ENCODE measurements around the gene SMYD3. TPM values are rescaled to one million over a fixed set of nuclear protein-coding genes. Genes with fewer than 3 reads are reported as not detected.

SMYD3 gene
- total and polyA plus RNA-seq, 5 donors, result 6.8 to 11.6 (median 9.9) TPM

- Histone ChIP-seq H3K4me3 (ENCODE audit: low read length) (no peak overlapping the region), H3K27ac (ENCODE audit: low read length) (no peak overlapping the region), H3K9me3 (ENCODE audit: control insufficient read depth, low read length) (no peaks in the 10 kb centered on the region), H3K4me1 (ENCODE audit: control insufficient read depth, insufficient read depth, low read length) (no peaks in the 10 kb centered on the region), H3K27me3 (ENCODE audit: control insufficient read depth, insufficient read depth) (no peaks in the 10 kb centered on the region)
- 46% methylated on average over 7 of the region's 7 CpGs for WGBS
- ATAC-seq (no peak), DNase-seq (no peak)
- intact Hi-C loops (cut with DNase I), result no loop called here
Measured at GRCh38 chr1:246283771-246284410, 223.2 kb downstream of the SMYD3 start.

- H3K4me3 ChIP-seq (ENCODE audit: low read length), result no peak overlapping the region
- no peak for ATAC-seq
- intact Hi-C loops (cut with DNase I), result no loop called here
- no peak overlapping the region for H3K27ac ChIP-seq (ENCODE audit: low read length)
- no peaks in the 10 kb centered on the region for H3K9me3 ChIP-seq (ENCODE audit: control insufficient read depth, low read length)
- DNase-seq, result no peak
- no peaks in the 10 kb centered on the region for H3K4me1 ChIP-seq (ENCODE audit: control insufficient read depth, insufficient read depth, low read length)
- WGBS, result 79% methylated on average over 1 of the region's 1 CpG
- H3K27me3 ChIP-seq (ENCODE audit: control insufficient read depth, insufficient read depth), result no peaks in the 10 kb centered on the region
Measured at GRCh38 chr1:246281639-246282038, 225.4 kb downstream of the SMYD3 start.

GRCh38 chr1:246281195-246281594 is 225.9 kb downstream of the SMYD3 start:
- no peaks in the 10 kb centered on the region for H3K27me3 ChIP-seq (ENCODE audit: control insufficient read depth, insufficient read depth)
- no peaks in the 10 kb centered on the region for H3K9me3 ChIP-seq (ENCODE audit: control insufficient read depth, low read length)
- no peak overlapping the region for H3K27ac ChIP-seq (ENCODE audit: low read length)
- no peak for DNase-seq
- 90% methylated on average over 4 of the region's 4 CpGs for WGBS
- H3K4me3 ChIP-seq (ENCODE audit: low read length), result no peak overlapping the region
- no peak for ATAC-seq
- intact Hi-C loops (cut with DNase I), result no loop called here
- no peaks in the 10 kb centered on the region for H3K4me1 ChIP-seq (ENCODE audit: control insufficient read depth, insufficient read depth, low read length)

GRCh38 chr1:246280551-246280950 is 226.5 kb downstream of the SMYD3 start:
- no peaks in the 10 kb centered on the region for H3K9me3 ChIP-seq (ENCODE audit: control insufficient read depth, low read length)
- H3K4me3 ChIP-seq (ENCODE audit: low read length), result no peak overlapping the region
- H3K27ac ChIP-seq (ENCODE audit: low read length), result no peak overlapping the region
- ATAC-seq (no peak), DNase-seq (no peak)
- intact Hi-C loops (cut with DNase I), result no loop called here
- H3K27me3 ChIP-seq (ENCODE audit: control insufficient read depth, insufficient read depth), result no peaks in the 10 kb centered on the region
- 91% methylated on average over 3 of the region's 3 CpGs for WGBS
- H3K4me1 ChIP-seq (ENCODE audit: control insufficient read depth, insufficient read depth, low read length), result no peaks in the 10 kb centered on the region

- H3K4me1 ChIP-seq (ENCODE audit: control insufficient read depth, insufficient read depth, low read length), result no peaks in the 10 kb centered on the region
- no peak for DNase-seq
- ATAC-seq, result no peak
- no peaks in the 10 kb centered on the region for H3K27me3 ChIP-seq (ENCODE audit: control insufficient read depth, insufficient read depth)
- no peaks in the 10 kb centered on the region for H3K9me3 ChIP-seq (ENCODE audit: control insufficient read depth, low read length)
- no peak overlapping the region for H3K4me3 ChIP-seq (ENCODE audit: low read length)
- H3K27ac ChIP-seq (ENCODE audit: low read length), result no peak overlapping the region
- intact Hi-C loops (cut with DNase I), result no loop called here
- 89% methylated on average over 5 of the region's 5 CpGs for WGBS
Measured at GRCh38 chr1:246279402-246279801, 227.7 kb downstream of the SMYD3 start.

- intact Hi-C loops (cut with DNase I), result no loop called here
- Histone ChIP-seq H3K9me3 (ENCODE audit: control insufficient read depth, low read length) (no peaks in the 10 kb centered on the region), H3K27ac (ENCODE audit: low read length) (no peak overlapping the region), H3K4me1 (ENCODE audit: control insufficient read depth, insufficient read depth, low read length) (no peaks in the 10 kb centered on the region), H3K27me3 (ENCODE audit: control insufficient read depth, insufficient read depth) (no peaks in the 10 kb centered on the region), H3K4me3 (ENCODE audit: low read length) (no peak overlapping the region)
- ATAC-seq (no peak), DNase-seq (no peak)
- 97% methylated on average over 6 of the region's 6 CpGs for WGBS
Measured at GRCh38 chr1:246278371-246278770, 228.7 kb downstream of the SMYD3 start.

- Histone ChIP-seq H3K9me3 (ENCODE audit: control insufficient read depth, low read length) (no peaks in the 10 kb centered on the region), H3K4me1 (ENCODE audit: control insufficient read depth, insufficient read depth, low read length) (no peaks in the 10 kb centered on the region), H3K27ac (ENCODE audit: low read length) (no peak overlapping the region), H3K4me3 (ENCODE audit: low read length) (no peak overlapping the region), H3K27me3 (ENCODE audit: control insufficient read depth, insufficient read depth) (no peaks in the 10 kb centered on the region)
- 94% methylated on average over 3 of the region's 3 CpGs for WGBS
- DNase-seq, result no peak
- intact Hi-C loops (cut with DNase I), result no loop called here
- no peak for ATAC-seq
Measured at GRCh38 chr1:246275036-246275435, 232.0 kb downstream of the SMYD3 start.

- Histone ChIP-seq H3K4me1 (ENCODE audit: control insufficient read depth, insufficient read depth, low read length) (no peaks in the 10 kb centered on the region), H3K27ac (ENCODE audit: low read length) (no peak overlapping the region), H3K4me3 (ENCODE audit: low read length) (no peak overlapping the region), H3K27me3 (ENCODE audit: control insufficient read depth, insufficient read depth) (no peaks in the 10 kb centered on the region), H3K9me3 (ENCODE audit: control insufficient read depth, low read length) (no peaks in the 10 kb centered on the region)
- intact Hi-C loops (cut with DNase I), result no loop called here
- 55% methylated on average over 2 of the region's 2 CpGs for WGBS
- DNase-seq, result no peak
- ATAC-seq, result no peak
Measured at GRCh38 chr1:246274186-246274585, 232.9 kb downstream of the SMYD3 start.

GRCh38 chr1:246271516-246271915 is 235.6 kb downstream of the SMYD3 start:
- Histone ChIP-seq H3K27ac (ENCODE audit: low read length) (no peak overlapping the region), H3K9me3 (ENCODE audit: control insufficient read depth, low read length) (no peaks in the 10 kb centered on the region), H3K4me1 (ENCODE audit: control insufficient read depth, insufficient read depth, low read length) (no peaks in the 10 kb centered on the region), H3K27me3 (ENCODE audit: control insufficient read depth, insufficient read depth) (no peaks in the 10 kb centered on the region), H3K4me3 (ENCODE audit: low read length) (no peak overlapping the region)
- DNase-seq, result no peak
- ATAC-seq, result no peak
- 88% methylated on average over 4 of the region's 4 CpGs for WGBS
- intact Hi-C loops (cut with DNase I), result no loop called here

- intact Hi-C loops (cut with DNase I), result no loop called here
- DNase-seq, result no peak
Measured at GRCh38 chr1:246270236-246270635, 236.8 kb downstream of the SMYD3 start.

GRCh38 chr1:246269466-246269865 is 237.6 kb downstream of the SMYD3 start:
- intact Hi-C loops (cut with DNase I), result no loop called here
- WGBS, result 97% methylated on average over 7 of the region's 7 CpGs
- ATAC-seq, result no peak

More at GRCh38 chr1:246270236-246270635, 236.8 kb downstream of the SMYD3 start:
- no peaks in the 10 kb centered on the region for H3K4me1 ChIP-seq (ENCODE audit: control insufficient read depth, insufficient read depth, low read length)
- H3K4me3 ChIP-seq (ENCODE audit: low read length), result no peak overlapping the region
- ATAC-seq, result no peak
- no peak overlapping the region for H3K27ac ChIP-seq (ENCODE audit: low read length)
- no peaks in the 10 kb centered on the region for H3K9me3 ChIP-seq (ENCODE audit: control insufficient read depth, low read length)
- H3K27me3 ChIP-seq (ENCODE audit: control insufficient read depth, insufficient read depth), result no peaks in the 10 kb centered on the region

GRCh38 chr1:246267896-246268295 is 239.2 kb downstream of the SMYD3 start:
- no peak for ATAC-seq
- H3K4me1 ChIP-seq (ENCODE audit: control insufficient read depth, insufficient read depth, low read length), result no peaks in the 10 kb centered on the region

More at GRCh38 chr1:246269466-246269865, 237.6 kb downstream of the SMYD3 start:
- H3K4me3 ChIP-seq (ENCODE audit: low read length), result no peak overlapping the region
- H3K9me3 ChIP-seq (ENCODE audit: control insufficient read depth, low read length), result no peaks in the 10 kb centered on the region
- DNase-seq, result no peak
- no peaks in the 10 kb centered on the region for H3K27me3 ChIP-seq (ENCODE audit: control insufficient read depth, insufficient read depth)
- no peaks in the 10 kb centered on the region for H3K4me1 ChIP-seq (ENCODE audit: control insufficient read depth, insufficient read depth, low read length)
- no peak overlapping the region for H3K27ac ChIP-seq (ENCODE audit: low read length)

More at GRCh38 chr1:246267896-246268295, 239.2 kb downstream of the SMYD3 start:
- Histone ChIP-seq H3K4me3 (ENCODE audit: low read length) (no peak overlapping the region), H3K27me3 (ENCODE audit: control insufficient read depth, insufficient read depth) (no peaks in the 10 kb centered on the region), H3K27ac (ENCODE audit: low read length) (no peak overlapping the region), H3K9me3 (ENCODE audit: control insufficient read depth, low read length) (no peaks in the 10 kb centered on the region)
- intact Hi-C loops (cut with DNase I), result no loop called here
- no peak for DNase-seq
- 78% methylated on average over 5 of the region's 5 CpGs for WGBS
